Colonic mucosa (tissue), 4 donors: ENCODE results near the gene GOLT1B. TPM values are rescaled to one million over a fixed set of nuclear protein-coding genes. Genes with fewer than 3 reads are reported as not detected.

Source experiments
- DNase-seq: peaks from one replicate; pipeline ENCODE4 v3.0.0-alpha.2; 2020
- H3K27ac ChIP-seq: fragments of 200-600 bp; one replicate; pipeline ENCODE4 v1.8.0; 2021
- H3K27me3 ChIP-seq: fragments of 200-600 bp; one replicate; pipeline ENCODE4 v1.8.0; 2021
- H3K36me3 ChIP-seq: fragments of 200-600 bp; one replicate; pipeline ENCODE4 v1.8.0; 2021
- H3K4me1 ChIP-seq: fragments of 200-600 bp; one replicate; pipeline ENCODE4 v1.8.0; 2021; ENCODE audit warnings: mild to moderate bottlenecking
- H3K4me3 ChIP-seq: fragments of 200-600 bp; one replicate; pipeline ENCODE4 v1.8.0; 2021
- H3K9ac ChIP-seq, 2 donors: one replicate each; pipeline ENCODE4 v1.7.0; 2013; ENCODE audit warnings: control low read depth in 2 of 2, low read depth in 2 of 2, low read length in 2 of 2
- H3K9me3 ChIP-seq: fragments of 200-600 bp; one replicate; pipeline ENCODE4 v1.8.0; 2021
- CTCF ChIP-seq: fragments of 200-600 bp; IDR thresholded peaks from one replicate; pipeline ENCODE4 v1.8.0; 2022; ENCODE audit warnings: antibody characterized with exemption, mild to moderate bottlenecking
- intact Hi-C: fragments of 100-400 bp; cut with DNase I; formaldehyde crosslinking; loops from one replicate; pipeline ENCODE4 v1.14.1; 2022
- total RNA-seq, 2 donors: library from RNA; stranded (reverse); fragmentation: NEBNext Ultra II Directional in 1 of 2; extraction: Animal tissue kit (Norgen Biotek cat#: 25700) in 1 of 2; gene quantifications; one replicate each; pipeline ENCODE4 v1.2.1, GENCODE V29; 2021
- donor health status: healthy.
- donor health status: DM: no; HTN: no; CAD: no.
- donor health status: DM: no; HTN: no; CAD: no.

The GOLT1B gene
- total RNA-seq, 2 donors from 2014 or later, result 28.3 to 35.5 TPM

GRCh38 chr12:21561158-21561557 is 59.6 kb downstream of the GOLT1B start:
- no peaks in the 10 kb centered on the region for H3K36me3 ChIP-seq
- H3K4me1 ChIP-seq, result no peaks in the 10 kb centered on the region
- no peak overlapping the region for H3K4me3 ChIP-seq
- DNase-seq, result no peak
- H3K9me3 ChIP-seq, result no peaks in the 10 kb centered on the region
- TF ChIP-seq CTCF, result no peak
- no peak overlapping the region for H3K27ac ChIP-seq
- no peaks in the 10 kb centered on the region for H3K27me3 ChIP-seq
- intact Hi-C loops, result no loop called here
- H3K9ac ChIP-seq, result no peak overlapping the region

- Histone ChIP-seq H3K36me3 (no peaks in the 10 kb centered on the region), H3K9ac (no peak overlapping the region), H3K4me3 (no peak overlapping the region), H3K9me3 (no peaks in the 10 kb centered on the region), H3K4me1 (no peaks in the 10 kb centered on the region), H3K27me3 (no peaks in the 10 kb centered on the region), H3K27ac (no peak overlapping the region)
- DNase-seq, result no peak
- intact Hi-C loops, result no loop called here
- no peak for TF ChIP-seq CTCF
These were observed 61.3 kb downstream of the GOLT1B start for GRCh38 chr12:21562859-21563258.

GRCh38 chr12:21566223-21566906 is 64.8 kb downstream of the GOLT1B start:
- H3K27me3 ChIP-seq, result no peaks in the 10 kb centered on the region
- no peak for DNase-seq
- H3K9ac ChIP-seq, result no peak overlapping the region
- TF ChIP-seq CTCF, result no peak
- H3K4me3 ChIP-seq, result no peak overlapping the region
- no peaks in the 10 kb centered on the region for H3K4me1 ChIP-seq
- intact Hi-C loops, result no loop called here
- H3K9me3 ChIP-seq, result no peaks in the 10 kb centered on the region
- no peak overlapping the region for H3K27ac ChIP-seq
- no peaks in the 10 kb centered on the region for H3K36me3 ChIP-seq

- H3K27ac ChIP-seq, result no peak overlapping the region
- H3K4me3 ChIP-seq, result no peak overlapping the region
- no peak for TF ChIP-seq CTCF
- no peak overlapping the region for H3K9ac ChIP-seq
- H3K4me1 ChIP-seq, result no peaks in the 10 kb centered on the region
- no peaks in the 10 kb centered on the region for H3K36me3 ChIP-seq
- no peaks in the 10 kb centered on the region for H3K9me3 ChIP-seq
- no peak for DNase-seq
- intact Hi-C loops, result no loop called here
- no peaks in the 10 kb centered on the region for H3K27me3 ChIP-seq
These were observed 65.4 kb downstream of the GOLT1B start for GRCh38 chr12:21566907-21567394.

Other genes with a start within 250 kb of the GOLT1B start
- not detected for gene SLCO1A2, start 166.9 kb upstream of the GOLT1B start, total RNA-seq
- gene IAPP, start 128.9 kb upstream of the GOLT1B start, total RNA-seq, result not detected
- gene PYROXD1, start 64.1 kb upstream of the GOLT1B start, total RNA-seq, result 10 to 100 TPM; 27.8 to 29.9 TPM
- 10 to 100 TPM; 15.7 to 15.8 TPM for gene RECQL, start 154 bp upstream of the GOLT1B start, total RNA-seq
- gene SPX, start 24.5 kb downstream of the GOLT1B start, total RNA-seq, result not detected
- not detected for gene GYS2, start 103.1 kb downstream of the GOLT1B start, total RNA-seq
- 100 to 1,000 TPM; 330 to 565 TPM for gene LDHB, start 156.1 kb downstream of the GOLT1B start, total RNA-seq